ENCODE results near the gene HIRIP3.

DNA sequence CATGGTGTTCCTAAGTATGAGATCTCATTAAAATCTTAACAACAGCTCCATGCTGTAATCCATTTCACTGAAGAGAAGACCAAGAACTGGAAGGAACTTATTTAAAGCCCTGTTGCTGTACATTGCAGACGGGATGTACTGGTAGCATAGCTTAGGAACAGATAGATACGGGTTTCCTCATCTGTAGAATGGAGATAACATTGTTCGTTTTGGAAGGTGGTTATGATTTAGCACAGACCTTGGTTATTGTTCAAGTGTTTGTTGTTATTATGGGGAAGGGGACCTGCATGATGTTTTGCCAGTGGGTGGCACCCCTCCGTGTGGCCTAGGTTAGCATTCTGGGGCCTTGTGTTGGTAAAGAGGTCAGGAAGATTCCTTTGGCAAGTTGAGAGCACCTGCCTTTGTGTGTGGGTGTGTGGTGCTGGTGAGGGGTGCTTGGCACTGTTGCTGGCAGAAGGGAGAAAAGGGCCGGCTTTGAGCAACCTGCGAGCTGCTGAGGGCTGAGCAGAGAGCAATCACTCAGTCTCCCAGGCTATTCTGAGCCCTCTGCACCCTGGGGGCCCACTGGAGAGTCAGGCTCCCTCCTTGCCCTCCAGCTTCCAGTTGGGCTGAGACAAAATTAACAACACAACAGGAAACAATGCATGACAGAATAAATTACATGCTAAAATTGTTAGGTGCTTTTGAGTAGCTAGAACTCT lies 19.5 kb downstream of the HIRIP3 start:
- TF ChIP-seq YY1 (IDR thresholded peaks at IDR 0.05; ENCODE audit: insufficient read depth, insufficient read length) (no peak), ZNF274 (IDR thresholded peaks at IDR 0.05; ENCODE audit: low read depth, low read length) (no peak)

Data from NT2/D1 (cell line).